HG03135 (cell line): ENCODE measurements around the gene TRPC4AP.

Experiments
- ATAC-seq: cut with Tn5 transposase; IDR thresholded peaks from one replicate; pipeline ENCODE4 v1.9.1; 2021; ENCODE audit warnings: mild to moderate bottlenecking, moderate library complexity; ENCODE audit not compliant: unreplicated experiment

TRPC4AP gene

DNA sequence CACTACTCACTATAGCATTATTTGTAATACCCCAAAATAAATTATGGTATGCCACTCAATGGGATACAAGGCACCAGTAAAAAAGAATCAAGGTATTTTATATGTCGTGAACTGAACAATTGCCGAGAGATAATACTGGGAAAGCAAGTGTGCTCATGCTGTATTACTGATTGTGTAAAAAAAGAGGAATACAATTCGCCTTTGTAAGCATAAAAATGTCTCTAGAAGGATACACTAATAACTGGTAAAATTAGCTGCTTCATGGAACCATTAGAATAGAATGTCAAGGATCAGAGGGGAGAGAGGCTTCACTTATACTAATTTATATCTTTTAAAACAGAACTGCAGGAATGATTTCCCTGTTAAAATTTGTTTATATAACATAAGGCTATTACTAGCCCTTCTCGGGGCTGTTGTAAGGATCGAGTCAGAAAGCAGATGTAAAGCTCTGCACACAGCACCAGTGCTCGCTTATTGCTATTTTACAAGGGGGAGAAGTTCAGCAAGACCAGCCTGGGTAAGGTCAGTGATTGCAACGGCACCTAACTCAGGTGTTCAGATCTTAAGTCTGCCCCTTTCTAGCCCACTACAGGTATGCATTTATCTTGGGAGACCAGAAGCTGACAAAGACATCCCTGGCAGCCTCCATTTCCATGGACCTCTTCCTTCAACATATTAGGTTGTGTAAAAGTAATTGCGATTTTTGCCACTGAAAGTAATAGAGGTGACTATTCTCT lies 75.3 kb downstream of the TRPC4AP start:
- no peak for ATAC-seq

DNA sequence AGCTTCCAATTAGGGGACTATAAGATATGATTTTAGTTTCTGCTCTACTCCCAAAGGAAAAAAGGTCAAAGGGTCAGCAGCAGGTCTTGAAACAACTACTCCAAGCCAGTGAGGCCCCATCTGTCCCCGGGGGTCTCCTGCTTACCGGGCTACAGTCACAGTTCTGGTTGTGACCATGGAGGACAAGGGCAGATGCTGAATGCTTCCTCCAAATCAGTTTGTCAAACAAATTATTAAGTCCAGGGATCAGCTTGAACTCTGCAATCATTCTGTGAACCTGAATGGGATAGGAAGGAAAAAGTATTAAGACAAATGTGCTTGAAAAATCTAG lies 76.8 kb downstream of the TRPC4AP start:
- no peak for ATAC-seq

DNA sequence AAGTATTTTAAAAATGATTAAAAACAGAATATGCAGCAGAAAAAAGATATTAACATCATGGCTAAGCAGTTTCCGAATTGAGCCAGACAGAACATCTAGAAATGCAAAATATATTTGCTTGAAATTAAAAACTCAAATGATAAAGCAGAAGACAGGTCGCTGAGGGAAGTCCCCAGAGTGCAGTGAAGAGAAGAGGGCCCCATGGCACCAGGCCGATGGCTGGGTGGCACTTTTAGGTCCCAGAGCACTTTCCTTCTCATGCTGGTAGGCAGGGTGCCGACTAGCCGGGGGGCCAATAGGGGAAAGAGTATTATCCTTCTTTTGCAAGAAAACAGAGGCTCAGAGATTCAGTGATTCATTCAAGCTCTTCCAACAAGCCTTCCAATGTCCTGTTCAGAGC lies 78.1 kb downstream of the TRPC4AP start:
- ATAC-seq, result no peak

DNA sequence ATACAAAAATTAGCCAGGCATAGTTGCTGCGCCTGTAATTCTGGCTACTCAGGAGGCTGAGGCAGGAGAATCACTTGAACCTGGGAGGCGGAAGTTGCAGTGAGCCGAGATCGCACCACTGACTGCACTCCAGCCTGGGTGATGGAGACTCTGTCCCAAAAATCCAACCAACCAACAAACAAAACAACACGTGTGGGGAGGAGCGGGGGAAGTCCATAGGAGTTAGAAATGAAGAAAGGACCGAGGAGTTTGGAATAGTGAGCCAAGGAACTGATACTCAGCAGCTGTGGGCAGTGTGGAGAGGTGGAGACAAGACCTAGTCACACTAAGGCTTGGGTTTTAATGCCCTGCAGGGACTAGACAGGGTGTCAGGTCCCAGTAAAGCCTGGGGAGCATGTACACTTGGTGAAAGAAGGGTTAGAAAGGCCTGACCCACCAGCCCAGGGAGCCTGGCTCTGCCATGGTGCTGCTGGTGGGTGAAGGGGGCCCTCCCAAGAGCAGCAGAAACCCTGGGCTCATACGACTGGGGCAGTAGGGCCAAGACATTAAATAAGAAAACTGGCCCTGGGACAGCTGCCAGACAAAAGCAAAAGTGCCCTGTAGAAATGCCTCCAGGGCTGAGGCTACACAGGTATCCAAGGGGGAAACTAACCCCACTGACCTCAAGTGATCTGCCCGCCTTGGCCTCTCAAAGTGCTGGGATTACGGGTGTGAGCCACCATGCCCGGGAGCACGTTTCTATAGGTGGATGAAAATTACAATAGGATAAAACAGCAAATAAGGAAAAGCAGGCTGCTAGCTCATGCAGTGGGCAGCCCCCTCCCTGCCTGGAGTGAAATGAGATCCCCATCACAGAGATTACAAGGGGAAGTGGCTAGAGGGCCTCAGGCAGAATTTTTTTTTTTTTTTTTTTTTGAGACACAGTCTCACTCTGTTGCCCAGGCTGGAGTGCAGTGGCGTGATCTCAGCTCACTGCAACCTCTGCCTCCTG lies 78.9 kb downstream of the TRPC4AP start:
- no peak for ATAC-seq

DNA sequence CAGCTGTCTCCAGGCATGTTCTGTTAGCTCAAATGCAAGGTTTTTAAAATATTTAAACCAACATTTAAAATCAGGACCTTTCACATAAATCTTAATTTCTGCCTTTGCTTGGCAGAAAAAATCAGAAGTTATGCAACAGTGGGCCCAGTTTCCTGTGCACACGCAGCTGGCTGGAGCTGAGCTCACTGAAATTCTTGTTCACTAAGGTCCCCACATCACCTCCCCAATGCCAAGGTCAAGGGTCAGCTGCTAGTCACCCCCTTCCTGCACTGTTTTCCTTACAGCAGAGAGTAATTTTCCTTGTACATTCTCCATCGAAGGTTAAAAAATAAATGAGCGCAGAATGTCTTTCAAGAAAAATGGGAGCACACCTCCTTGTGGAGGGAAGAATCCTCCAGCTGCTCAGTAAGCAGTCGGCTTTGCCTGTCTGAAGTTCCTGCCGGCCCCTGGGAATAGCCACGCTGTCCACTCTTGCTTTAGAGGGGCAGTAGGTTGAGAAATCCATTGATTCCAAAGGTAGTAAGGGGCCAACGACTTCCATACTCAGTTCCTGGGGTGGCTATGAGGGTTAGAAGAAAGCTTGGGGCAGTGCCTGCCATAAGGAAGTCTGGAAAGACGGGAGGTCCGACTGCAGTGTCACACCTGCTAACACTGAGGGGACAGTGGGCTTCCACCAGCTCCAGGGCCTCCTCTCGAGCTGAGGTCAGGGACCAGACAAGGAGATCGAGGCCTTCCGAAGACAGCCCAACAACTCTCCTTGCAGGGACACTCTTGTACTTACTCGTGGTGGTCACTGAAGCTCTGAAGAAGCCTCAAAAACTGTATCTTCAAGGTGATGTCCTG lies 80.2 kb downstream of the TRPC4AP start:
- ATAC-seq, result no peak

DNA sequence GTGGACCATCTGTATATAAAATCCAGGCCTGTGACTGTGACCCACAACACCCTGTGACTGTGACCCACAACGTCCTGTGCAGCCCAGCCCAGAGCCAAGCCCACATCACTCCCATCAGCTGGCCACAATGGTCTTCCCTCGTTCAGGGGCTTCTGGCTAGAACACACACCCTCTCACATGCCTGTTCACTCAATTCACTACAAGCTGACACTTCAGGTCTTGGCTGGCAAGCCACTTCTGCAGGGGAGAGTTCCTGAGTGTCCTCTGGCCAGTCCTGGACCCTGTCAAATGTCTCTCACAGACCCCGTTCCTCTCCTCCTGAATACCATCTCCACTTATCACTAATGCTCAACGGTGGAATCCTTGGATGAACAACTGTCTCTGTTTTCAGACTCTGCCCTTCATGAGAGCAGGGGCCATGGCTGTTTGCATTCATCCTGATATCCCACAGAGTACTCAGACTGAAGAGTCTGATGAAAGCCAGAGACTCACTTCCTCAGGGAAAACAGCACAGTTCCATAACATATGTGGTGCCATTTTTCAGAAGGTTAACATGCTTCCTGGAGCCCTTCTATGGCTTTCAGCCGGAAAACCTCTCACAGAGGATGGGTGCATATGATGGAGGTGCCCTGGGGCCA lies 80.9 kb downstream of the TRPC4AP start:
- no peak for ATAC-seq

DNA sequence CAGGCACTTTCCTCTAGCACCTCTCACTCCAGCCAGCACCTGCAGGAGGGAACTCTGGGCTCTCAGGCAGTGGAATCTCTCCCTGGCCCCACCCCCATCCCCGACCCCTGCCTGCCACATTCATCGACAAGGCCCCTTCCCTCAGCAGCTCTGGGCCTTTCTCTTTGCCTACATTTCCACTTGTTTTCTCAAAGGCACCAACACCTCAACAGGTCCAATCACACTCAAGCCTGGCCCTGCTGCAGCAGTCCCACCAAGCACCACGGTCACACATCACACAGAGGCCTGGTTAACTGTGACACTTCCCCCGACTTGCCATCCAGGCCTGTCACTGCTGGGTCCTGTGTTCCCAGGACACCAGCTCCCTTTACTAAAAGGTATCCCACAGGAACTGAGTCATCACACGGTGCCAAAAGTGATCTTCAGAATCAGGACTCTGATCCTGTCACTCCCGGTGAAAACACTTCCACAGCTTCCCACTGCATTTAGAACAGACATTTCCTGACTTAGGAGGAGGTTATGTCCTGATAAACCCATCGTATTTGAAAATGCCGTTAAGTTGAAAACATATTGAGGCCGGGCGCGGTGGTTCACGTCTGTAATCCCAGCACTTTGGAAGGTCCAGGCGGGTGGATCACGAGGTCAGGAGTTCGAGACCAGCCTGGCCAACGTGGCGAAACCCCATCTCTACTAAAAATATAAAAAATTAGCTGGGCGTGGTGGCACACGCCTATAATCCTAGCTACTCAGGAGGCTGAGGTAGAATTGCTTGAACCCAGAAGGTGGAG lies 82.0 kb downstream of the TRPC4AP start:
- ATAC-seq, result no peak

DNA sequence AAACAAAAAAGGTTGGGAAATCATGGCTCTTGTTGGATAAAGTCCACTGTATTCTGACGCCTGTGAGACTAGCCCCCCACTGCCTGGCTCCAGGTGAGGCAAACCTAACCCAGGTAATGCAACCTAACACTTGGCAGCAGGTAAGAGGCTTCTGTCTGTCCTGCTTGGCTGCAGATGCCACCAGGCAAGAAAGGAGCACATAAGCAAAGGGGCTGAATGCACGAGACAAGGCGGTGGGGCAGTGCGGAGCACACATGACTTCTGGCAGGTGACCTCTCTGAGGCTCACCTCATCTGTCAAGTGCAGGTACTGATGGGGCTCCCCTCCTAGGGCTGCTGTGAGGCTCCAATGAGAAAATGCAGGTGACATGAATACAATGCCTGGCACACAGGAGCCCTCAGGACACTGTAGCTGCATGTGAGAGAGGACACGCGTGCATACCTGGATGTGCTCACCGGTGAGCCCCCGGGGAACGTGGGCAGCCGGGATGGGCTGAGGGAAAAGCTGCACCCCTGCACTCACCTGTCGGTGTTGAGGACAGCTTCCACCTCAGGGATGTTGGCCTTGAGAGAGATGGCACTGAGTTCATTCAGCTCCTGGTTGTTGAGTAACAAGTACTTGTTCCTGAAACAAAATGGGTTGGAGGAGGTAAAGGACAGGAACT lies 82.8 kb downstream of the TRPC4AP start:
- ATAC-seq, result no peak

DNA sequence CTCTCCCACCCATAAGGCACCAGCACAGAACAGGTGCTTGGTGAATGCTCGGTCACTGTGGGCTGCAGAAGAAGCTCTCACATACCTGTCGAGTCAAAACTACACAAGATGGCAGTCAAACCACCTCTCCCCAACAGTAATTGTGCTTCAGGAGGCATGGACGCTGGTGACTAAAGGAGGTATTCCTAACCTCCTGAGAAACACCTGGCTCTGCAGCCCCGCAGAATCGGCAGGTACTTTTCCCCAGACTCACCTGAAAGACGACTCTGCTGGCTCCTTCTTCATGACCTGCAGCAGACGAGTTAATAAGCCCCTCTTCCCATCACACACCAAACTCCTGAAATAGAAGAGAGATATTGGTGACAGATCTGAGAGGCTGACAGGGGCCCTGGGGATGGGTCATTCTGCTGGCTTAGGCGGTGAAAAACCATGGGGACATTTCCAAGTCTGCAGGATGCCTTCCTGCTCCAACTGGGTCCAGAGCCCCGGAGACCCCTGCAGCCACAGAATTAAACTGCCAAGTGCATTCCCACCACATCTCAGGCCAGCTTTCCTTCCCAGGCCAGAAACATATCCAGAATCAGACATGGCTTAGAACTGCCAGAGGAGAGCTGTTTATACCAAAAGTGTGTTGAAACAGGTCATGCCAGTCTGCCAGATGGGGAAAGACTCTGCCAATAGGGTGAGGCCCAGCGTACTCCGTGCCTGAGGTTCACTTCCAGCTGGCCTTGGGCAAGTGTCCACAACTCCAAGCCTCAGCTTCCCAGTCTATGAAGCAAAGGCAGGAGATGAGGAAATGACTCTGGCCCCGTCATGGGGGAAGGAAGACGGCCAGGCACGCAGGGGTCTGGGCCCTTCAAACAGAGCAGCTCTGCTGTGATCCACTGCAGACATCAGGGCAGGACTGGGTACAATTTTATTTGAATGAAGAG lies 83.9 kb downstream of the TRPC4AP start:
- no peak for ATAC-seq

DNA sequence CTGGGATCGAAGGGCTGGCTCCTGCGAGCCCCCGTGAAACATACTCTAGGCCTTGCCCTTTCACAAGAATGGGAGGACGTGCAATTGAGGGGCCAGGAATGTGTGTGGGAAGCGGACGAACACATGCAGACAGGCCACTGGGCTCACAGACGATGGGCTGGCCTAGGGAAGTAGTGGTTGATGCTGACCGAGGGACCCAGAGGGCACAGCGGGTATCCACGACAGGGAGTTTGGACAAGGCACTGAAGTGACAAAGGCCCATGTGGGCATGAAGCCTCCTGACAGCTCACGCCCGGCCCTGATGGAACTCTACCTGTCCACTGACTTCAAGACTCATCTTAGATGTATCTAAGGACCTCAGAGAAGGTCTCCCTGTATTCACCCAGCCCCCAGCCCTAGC lies 84.7 kb downstream of the TRPC4AP start:
- no peak for ATAC-seq

DNA sequence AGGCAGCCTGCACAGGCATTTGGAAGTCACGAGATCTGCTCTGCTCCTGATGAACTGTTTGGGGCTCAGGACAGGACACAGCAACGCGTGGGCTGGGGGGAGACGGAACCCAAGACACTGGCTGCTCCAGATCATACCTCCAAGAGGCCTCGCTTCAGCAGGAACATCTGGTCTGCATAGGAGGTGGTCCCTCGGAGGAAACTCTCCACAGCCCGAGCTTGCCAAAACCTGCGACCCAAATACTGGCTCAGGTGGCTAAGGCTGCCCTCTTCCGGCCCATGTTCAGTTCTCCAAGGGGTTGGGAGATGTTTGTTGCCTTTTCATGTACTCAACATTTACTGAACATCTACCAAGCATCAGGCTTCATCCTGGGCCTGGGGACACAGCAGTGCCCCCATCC lies 85.2 kb downstream of the TRPC4AP start:
- no peak for ATAC-seq

DNA sequence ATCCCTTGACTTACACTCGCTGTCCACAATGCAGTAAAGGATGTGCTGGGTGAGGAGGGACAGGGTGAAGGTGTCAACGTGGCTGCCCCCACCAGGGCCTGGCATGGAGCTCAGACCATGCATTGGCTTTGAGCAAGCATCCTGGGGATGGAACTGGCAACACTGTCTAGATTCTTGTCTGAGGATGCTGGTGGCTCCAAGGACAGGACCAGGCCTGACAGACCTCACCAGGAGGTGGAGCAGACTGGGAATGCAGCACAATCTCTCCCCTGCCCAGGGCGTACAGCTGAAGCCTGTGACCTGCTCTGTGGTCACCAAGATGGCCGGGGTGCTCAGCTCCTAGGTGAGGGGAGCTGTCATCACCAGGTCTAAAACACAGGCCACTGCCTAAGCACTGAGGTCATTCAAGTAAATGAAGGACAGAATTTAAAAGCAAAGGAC lies 86.1 kb downstream of the TRPC4AP start:
- no peak for ATAC-seq

DNA sequence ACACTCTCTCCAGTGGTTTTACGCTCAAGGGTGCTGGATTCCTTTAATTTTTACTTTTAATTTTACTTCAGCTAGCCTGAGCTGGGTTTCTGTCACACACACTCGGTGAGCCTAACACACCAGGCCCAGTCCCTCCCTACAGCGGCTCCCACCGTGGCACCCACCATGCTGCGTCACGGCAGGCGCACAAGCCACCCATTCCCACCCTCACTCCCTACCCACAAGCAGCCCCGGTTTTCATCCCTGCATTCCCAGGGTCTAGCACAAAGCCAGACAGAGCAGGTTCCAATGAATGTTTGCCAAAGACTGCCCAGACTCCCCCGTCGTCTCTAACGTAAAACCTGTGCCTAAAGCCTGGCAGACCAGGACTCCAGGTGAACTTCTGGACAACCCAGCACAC lies 86.6 kb downstream of the TRPC4AP start:
- no peak for ATAC-seq

DNA sequence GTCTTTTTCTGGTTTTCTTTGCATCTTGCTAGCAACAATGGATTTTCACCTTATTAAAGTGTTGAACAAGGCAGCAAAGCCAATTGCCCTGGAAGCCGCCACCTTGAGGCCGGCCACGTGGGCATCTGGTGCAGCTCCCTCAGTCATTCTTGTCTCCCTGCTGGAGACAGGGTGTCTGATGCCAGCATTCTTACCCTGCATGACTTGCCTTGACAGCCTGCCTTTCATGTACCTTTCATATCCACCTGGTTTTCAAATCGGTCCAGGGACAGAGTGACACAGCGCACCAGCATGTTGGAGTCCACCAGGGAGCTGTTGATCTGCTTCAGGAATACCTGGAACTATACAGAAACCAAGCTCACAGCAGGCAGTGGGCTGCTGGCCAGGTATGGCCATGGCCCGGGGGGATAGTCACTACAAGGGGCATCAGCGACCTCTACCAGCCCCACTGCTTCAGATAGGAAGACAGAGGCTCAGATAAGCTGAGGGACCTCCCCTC lies 87.1 kb downstream of the TRPC4AP start:
- ATAC-seq, result no peak

DNA sequence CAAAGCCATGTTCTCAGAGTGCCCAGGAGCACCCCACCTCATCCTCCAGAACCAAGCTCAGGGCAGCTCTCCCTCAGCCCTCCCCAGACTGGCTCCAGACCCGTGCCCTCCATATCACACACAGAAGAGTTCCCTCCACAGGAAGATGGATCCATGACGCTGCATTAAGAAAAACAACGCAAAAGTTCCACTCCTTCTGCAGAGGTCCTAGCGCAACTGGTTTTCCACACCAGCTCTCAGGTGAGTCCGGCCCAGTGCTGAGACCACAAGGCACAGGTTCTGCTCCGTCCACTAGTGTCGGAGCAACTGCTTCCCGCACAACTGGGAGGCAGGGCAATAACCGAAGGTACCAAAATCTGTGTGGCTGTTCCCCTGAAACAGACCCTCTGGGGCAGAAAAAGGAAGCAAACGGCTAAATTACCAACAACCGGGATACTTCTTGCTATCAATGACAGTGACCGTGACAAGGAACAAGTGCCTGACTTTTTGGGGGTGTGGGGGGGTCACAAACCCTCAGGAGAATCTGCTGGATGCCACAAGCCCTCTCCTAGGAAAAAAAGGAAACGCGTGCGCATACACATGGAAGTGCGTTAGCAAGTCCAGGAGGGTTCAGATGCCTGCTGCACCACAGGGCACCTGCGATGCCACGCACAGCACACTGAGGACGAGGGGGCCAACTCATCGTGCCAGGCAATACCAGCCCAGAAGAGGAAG lies 87.7 kb downstream of the TRPC4AP start:
- ATAC-seq, result no peak

DNA sequence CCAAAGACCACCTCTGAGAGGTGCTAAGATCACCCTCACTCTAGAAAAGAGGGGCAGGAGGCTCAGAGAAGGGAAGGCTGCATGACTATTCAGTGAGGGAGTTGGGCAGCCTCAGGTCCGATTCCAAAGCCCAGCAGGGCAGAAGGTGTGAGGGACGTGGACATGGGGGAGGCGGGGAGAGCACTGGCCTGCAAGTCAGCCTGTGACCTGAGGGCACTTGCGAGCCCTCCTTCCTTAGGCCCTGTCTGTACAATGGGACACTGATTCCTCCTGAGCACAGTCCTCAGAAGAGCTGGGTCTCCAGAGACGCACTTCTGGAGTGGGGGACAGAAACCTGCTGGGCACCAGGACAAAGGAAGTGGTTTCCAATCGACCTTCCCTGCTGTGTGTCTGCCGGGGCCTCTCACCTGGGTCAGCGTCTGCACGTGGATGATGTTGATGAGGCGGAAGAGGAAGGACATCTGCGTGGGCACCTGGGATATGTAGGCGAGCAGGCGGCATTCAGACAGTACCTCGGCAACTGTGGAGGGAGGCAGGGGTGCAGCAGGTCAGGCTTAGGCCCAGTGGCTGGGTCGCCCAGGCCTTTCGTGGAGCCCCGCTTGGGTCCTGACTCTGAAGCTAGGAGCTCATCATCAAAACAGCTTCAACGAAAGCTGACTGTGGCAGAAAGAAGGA lies 88.4 kb downstream of the TRPC4AP start:
- no peak for ATAC-seq
